Liver (tissue), 9 donors: ENCODE results near the gene BCKDHB. TPM values are rescaled to one million over a fixed set of nuclear protein-coding genes. Genes with fewer than 3 reads are reported as not detected.

ENCODE experiments used
- DNase-seq: peaks from one replicate; pipeline ENCODE4 v3.0.0-alpha.2; 2017; ENCODE audit warnings: low spot score
- H3K27ac ChIP-seq, 2 donors: one replicate each; pipeline ENCODE4 v1.7.0; 2013; ENCODE audit warnings: inconsistent platforms in 2 of 2, low read length in 2 of 2, control low read depth in 1 of 2, low read depth in 1 of 2, mild to moderate bottlenecking in 1 of 2
- H3K27me3 ChIP-seq, 4 donors: one replicate each; pipeline versions ENCODE4 v1.6.1 to v1.7.0; 2013; ENCODE audit warnings: low read length in 3 of 4, inconsistent platforms in 1 of 4, mild to moderate bottlenecking in 1 of 4, moderate library complexity in 1 of 4; ENCODE audit not compliant: control insufficient read depth in 4 of 4, insufficient read depth in 4 of 4
- H3K36me3 ChIP-seq, 4 donors: one replicate each; pipeline versions ENCODE4 v1.6.1 to v1.7.0; 2013; ENCODE audit warnings: low read length in 3 of 4, mild to moderate bottlenecking in 3 of 4, low read depth in 1 of 4, moderate library complexity in 1 of 4; ENCODE audit not compliant: control insufficient read depth in 4 of 4, insufficient read depth in 3 of 4
- H3K4me1 ChIP-seq, 4 donors: one replicate each; pipeline versions ENCODE4 v1.6.1 to v1.7.0; 2013; ENCODE audit warnings: low read length in 3 of 4, mild to moderate bottlenecking in 3 of 4, moderate library complexity in 1 of 4; ENCODE audit not compliant: control insufficient read depth in 4 of 4, insufficient read depth in 4 of 4
- H3K4me3 ChIP-seq, 3 donors: one replicate each; pipeline versions ENCODE4 v1.6.1 to v1.7.0; 2013; ENCODE audit warnings: low read length in 3 of 3, control low read depth in 1 of 3, low read depth in 1 of 3, mild to moderate bottlenecking in 1 of 3
- H3K9ac ChIP-seq, 2 donors: one replicate each; pipeline ENCODE4 v1.7.0; 2013; ENCODE audit warnings: low read length in 2 of 2, mild to moderate bottlenecking in 2 of 2, moderate library complexity in 2 of 2, control low read depth in 1 of 2, low read depth in 1 of 2
- H3K9me3 ChIP-seq, 4 donors: one replicate each; pipeline versions ENCODE4 v1.6.1 to v1.7.0; 2013; ENCODE audit warnings: low read length in 3 of 4; ENCODE audit not compliant: control insufficient read depth in 4 of 4
- EGR1 ChIP-seq, 2 donors: IDR thresholded peaks; 2 replicates each; pipeline ENCODE4 v1.6.1; 2016 to 2018; ENCODE audit warnings: antibody characterized with exemption in 2 of 2, low read depth in 2 of 2
- FOXA1 ChIP-seq: IDR thresholded peaks from 2 replicates; pipeline ENCODE4 v1.6.1; 2016; ENCODE audit warnings: antibody characterized with exemption
- FOXA2 ChIP-seq: IDR thresholded peaks from 2 replicates; pipeline ENCODE4 v1.6.1; 2016; ENCODE audit warnings: antibody characterized with exemption
- GABPA ChIP-seq, 2 donors: IDR thresholded peaks in 1 of 2; conservative IDR thresholded peaks in 1 of 2; 2 replicates each; pipeline ENCODE4 v1.6.1; 2016; ENCODE audit warnings: antibody characterized with exemption in 2 of 2, mild to moderate bottlenecking in 1 of 2, moderate library complexity in 1 of 2
- HNF4A ChIP-seq, 2 donors: conservative IDR thresholded peaks; 2 replicates each; pipeline ENCODE4 v1.6.1; 2016; ENCODE audit warnings: antibody characterized with exemption in 2 of 2, mild to moderate bottlenecking in 2 of 2
- HNF4G ChIP-seq: IDR thresholded peaks from 2 replicates; pipeline ENCODE4 v1.6.1; 2016; ENCODE audit warnings: antibody characterized with exemption
- JUND ChIP-seq, 2 donors: IDR thresholded peaks; 2 replicates each; pipeline ENCODE4 v1.6.1; 2016; ENCODE audit warnings: antibody characterized with exemption in 2 of 2
- NR2F2 ChIP-seq: IDR thresholded peaks from 2 replicates; pipeline ENCODE4 v1.6.1; 2016; ENCODE audit warnings: antibody characterized with exemption
- RAD21 ChIP-seq, 2 donors: IDR thresholded peaks; 2 replicates each; pipeline ENCODE4 v1.6.1; 2016; ENCODE audit warnings: antibody characterized with exemption in 2 of 2, mild to moderate bottlenecking in 2 of 2
- RXRA ChIP-seq, 2 donors: IDR thresholded peaks; 2 replicates each; pipeline ENCODE4 v1.6.1; 2017 to 2018; ENCODE audit warnings: antibody characterized with exemption in 2 of 2, mild to moderate bottlenecking in 1 of 2
- SP1 ChIP-seq: IDR thresholded peaks from 2 replicates; pipeline ENCODE4 v1.6.1; 2018; ENCODE audit warnings: antibody characterized with exemption, mild to moderate bottlenecking
- TAF1 ChIP-seq: conservative IDR thresholded peaks from 2 replicates; pipeline ENCODE4 v1.6.1; 2016; ENCODE audit warnings: antibody characterized with exemption, mild to moderate bottlenecking
- YY1 ChIP-seq: IDR thresholded peaks from 2 replicates; pipeline ENCODE4 v1.6.1; 2016; ENCODE audit warnings: antibody characterized with exemption, mild to moderate bottlenecking
- polyA plus RNA-seq, 2 donors: library from polyadenylated mRNA; stranded (reverse) in 1 of 2; unstranded in 1 of 2; fragments of 200-250 nt in 1 of 2; fragments of >200 nt in 1 of 2; fragmentation: Nextera tagmentation in 1 of 2; extraction: Ambion mirVana in 1 of 2; gene quantifications; one replicate each; pipeline versions ENCODE4 v1.2.1 to v1.2.3, GENCODE V29; 2013 to 2015
- total RNA-seq, 2 donors: library from RNA; depleted of rRNA; stranded (reverse); fragments of >200 nt; gene quantifications; one replicate each; pipeline ENCODE4 v1.2.3, GENCODE V29; 2014
- TF ChIP-seq, protein P1 (sequence below): IDR thresholded peaks from 2 replicates; pipeline ENCODE4 v1.6.1; 2016; ENCODE audit warnings: antibody characterized with exemption
- TF ChIP-seq, protein P2 (sequence below): fragments of 150-350 bp; IDR thresholded peaks from 2 replicates; pipeline ENCODE4 v1.5.1; 2017; ENCODE audit warnings: improper control_type of control experiment, low read depth, low read length; ENCODE audit not compliant: missing input control
- TF ChIP-seq, protein P3 (sequence below): IDR thresholded peaks from 2 replicates; pipeline ENCODE4 v1.6.1; 2016; ENCODE audit warnings: antibody characterized with exemption, mild to moderate bottlenecking
- TF ChIP-seq, protein P4 (sequence below): IDR thresholded peaks from 2 replicates; pipeline ENCODE4 v1.6.1; 2016; ENCODE audit warnings: antibody characterized with exemption
- TF ChIP-seq, protein P5 (sequence below): IDR thresholded peaks from 2 replicates; pipeline ENCODE4 v1.6.1; 2016; ENCODE audit warnings: antibody characterized with exemption
- donor health status: healthy.
- donor health status: healthy.
- donor health status: healthy.
- donor health status: healthy.
- donor health status: healthy.

BCKDHB gene
- total and polyA plus RNA-seq, 4 donors, result 13.0 to 74.8 (median 31.6) TPM

DNA sequence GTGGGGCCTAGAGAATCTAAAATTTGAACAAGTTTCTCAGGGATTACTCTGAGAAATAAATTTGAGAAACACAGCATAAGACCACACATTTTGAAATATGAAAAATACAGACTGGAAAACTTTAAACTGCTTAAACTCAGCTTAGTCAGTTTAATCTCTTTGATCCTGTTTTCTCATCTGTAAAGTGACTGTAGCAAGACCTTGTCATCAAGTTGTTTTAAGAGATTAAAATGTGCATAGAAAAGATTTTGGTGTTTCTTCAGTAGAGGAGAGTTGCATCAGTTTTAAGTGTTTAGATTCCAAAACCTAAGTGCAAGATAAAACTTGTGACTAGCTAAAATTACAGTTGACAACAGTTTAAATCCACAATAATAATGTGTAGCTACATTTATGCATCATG is 8.1 kb upstream of the BCKDHB start:
- DNase-seq, result no peak
- Histone ChIP-seq H3K27ac (no peak overlapping the region), H3K9me3 (no peaks in the 10 kb centered on the region), H3K4me1 (no peaks in the 10 kb centered on the region), H3K27me3 (no peaks in the 10 kb centered on the region), H3K36me3 (no peaks in the 10 kb centered on the region), H3K9ac (no peak overlapping the region), H3K4me3 (no peak overlapping the region)
- TF ChIP-seq SP1 (no peak), TAF1 (no peak), FOXA2 (no peak)

DNA sequence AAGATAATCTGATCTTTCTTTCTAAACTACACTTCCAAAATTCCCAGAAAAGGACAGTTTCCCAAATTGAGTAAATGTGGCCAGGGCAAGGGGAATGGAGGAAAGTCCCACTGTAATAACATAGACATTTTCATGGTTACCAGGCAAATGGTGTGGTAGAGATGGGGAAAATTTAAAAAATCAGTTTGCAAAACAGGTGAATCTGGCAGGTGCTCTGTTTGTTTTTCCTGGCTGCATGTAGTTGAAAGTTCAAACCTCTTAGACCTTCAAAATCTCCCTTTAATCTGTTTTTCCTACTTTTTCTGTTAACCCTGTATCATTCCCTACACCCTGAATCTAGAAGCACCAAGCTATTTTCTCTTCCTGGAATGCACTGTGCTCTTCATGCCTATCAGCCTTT is 2.0 kb upstream of the BCKDHB start:
- Histone ChIP-seq H3K4me1 (peaks cover 2 to 35% (median 18%) of the 10 kb centered on the region in 4 donors), H3K9ac (no peak overlapping the region), H3K9me3 (no peaks in the 10 kb centered on the region), H3K36me3 (no peaks in the 10 kb centered on the region), H3K4me3 (no peak overlapping the region), H3K27ac (no peak overlapping the region), H3K27me3 (no peaks in the 10 kb centered on the region)
- DNase-seq, result no peak
- TF ChIP-seq GABPA (IDR thresholded peaks at IDR 0.05 in 1 of 2, conservative IDR thresholded peaks at IDR 0.05 in 1 of 2), result no peak
- TF ChIP-seq FOXA2, result no peak
- no peak for TF ChIP-seq JUND (IDR thresholded peaks at IDR 0.05)
- TF ChIP-seq, protein P1, sequence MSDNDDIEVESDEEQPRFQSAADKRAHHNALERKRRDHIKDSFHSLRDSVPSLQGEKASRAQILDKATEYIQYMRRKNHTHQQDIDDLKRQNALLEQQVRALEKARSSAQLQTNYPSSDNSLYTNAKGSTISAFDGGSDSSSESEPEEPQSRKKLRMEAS, result peak; percentile 28
- TF ChIP-seq, protein P2, sequence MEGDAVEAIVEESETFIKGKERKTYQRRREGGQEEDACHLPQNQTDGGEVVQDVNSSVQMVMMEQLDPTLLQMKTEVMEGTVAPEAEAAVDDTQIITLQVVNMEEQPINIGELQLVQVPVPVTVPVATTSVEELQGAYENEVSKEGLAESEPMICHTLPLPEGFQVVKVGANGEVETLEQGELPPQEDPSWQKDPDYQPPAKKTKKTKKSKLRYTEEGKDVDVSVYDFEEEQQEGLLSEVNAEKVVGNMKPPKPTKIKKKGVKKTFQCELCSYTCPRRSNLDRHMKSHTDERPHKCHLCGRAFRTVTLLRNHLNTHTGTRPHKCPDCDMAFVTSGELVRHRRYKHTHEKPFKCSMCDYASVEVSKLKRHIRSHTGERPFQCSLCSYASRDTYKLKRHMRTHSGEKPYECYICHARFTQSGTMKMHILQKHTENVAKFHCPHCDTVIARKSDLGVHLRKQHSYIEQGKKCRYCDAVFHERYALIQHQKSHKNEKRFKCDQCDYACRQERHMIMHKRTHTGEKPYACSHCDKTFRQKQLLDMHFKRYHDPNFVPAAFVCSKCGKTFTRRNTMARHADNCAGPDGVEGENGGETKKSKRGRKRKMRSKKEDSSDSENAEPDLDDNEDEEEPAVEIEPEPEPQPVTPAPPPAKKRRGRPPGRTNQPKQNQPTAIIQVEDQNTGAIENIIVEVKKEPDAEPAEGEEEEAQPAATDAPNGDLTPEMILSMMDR, result no peak
- TF ChIP-seq FOXA1, result no peak
- TF ChIP-seq, protein P3, sequence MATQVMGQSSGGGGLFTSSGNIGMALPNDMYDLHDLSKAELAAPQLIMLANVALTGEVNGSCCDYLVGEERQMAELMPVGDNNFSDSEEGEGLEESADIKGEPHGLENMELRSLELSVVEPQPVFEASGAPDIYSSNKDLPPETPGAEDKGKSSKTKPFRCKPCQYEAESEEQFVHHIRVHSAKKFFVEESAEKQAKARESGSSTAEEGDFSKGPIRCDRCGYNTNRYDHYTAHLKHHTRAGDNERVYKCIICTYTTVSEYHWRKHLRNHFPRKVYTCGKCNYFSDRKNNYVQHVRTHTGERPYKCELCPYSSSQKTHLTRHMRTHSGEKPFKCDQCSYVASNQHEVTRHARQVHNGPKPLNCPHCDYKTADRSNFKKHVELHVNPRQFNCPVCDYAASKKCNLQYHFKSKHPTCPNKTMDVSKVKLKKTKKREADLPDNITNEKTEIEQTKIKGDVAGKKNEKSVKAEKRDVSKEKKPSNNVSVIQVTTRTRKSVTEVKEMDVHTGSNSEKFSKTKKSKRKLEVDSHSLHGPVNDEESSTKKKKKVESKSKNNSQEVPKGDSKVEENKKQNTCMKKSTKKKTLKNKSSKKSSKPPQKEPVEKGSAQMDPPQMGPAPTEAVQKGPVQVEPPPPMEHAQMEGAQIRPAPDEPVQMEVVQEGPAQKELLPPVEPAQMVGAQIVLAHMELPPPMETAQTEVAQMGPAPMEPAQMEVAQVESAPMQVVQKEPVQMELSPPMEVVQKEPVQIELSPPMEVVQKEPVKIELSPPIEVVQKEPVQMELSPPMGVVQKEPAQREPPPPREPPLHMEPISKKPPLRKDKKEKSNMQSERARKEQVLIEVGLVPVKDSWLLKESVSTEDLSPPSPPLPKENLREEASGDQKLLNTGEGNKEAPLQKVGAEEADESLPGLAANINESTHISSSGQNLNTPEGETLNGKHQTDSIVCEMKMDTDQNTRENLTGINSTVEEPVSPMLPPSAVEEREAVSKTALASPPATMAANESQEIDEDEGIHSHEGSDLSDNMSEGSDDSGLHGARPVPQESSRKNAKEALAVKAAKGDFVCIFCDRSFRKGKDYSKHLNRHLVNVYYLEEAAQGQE, result peak; percentile 57
- TF ChIP-seq, protein P4, sequence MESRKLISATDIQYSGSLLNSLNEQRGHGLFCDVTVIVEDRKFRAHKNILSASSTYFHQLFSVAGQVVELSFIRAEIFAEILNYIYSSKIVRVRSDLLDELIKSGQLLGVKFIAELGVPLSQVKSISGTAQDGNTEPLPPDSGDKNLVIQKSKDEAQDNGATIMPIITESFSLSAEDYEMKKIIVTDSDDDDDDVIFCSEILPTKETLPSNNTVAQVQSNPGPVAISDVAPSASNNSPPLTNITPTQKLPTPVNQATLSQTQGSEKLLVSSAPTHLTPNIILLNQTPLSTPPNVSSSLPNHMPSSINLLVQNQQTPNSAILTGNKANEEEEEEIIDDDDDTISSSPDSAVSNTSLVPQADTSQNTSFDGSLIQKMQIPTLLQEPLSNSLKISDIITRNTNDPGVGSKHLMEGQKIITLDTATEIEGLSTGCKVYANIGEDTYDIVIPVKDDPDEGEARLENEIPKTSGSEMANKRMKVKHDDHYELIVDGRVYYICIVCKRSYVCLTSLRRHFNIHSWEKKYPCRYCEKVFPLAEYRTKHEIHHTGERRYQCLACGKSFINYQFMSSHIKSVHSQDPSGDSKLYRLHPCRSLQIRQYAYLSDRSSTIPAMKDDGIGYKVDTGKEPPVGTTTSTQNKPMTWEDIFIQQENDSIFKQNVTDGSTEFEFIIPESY, result no peak
- peak; percentile 12 to 27 for TF ChIP-seq HNF4A (conservative IDR thresholded peaks at IDR 0.05)
- TF ChIP-seq HNF4G, result no peak
- TF ChIP-seq RAD21 (IDR thresholded peaks at IDR 0.05), result no peak
- TF ChIP-seq, protein P5, sequence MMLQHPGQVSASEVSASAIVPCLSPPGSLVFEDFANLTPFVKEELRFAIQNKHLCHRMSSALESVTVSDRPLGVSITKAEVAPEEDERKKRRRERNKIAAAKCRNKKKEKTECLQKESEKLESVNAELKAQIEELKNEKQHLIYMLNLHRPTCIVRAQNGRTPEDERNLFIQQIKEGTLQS, result no peak
- peak; percentile 86 for TF ChIP-seq SP1
- TF ChIP-seq EGR1 (IDR thresholded peaks at IDR 0.05; ENCODE audit: low read depth in 2 of 2), result no peak
- peak; percentile 66 to 67 for TF ChIP-seq RXRA (IDR thresholded peaks at IDR 0.05)
- TF ChIP-seq TAF1, result no peak
- peak; percentile 60 for TF ChIP-seq YY1
- TF ChIP-seq NR2F2, result no peak
